K562 (cell line): ENCODE results near the gene CHURC1. TPM values are rescaled to one million over a fixed set of nuclear protein-coding genes. Genes with fewer than 3 reads are reported as not detected.

Experiments used
- ATAC-seq: fragments of 200-7000 bp; cut with Tn5 transposase; 3 replicates; pipeline ENCODE4 v1.9.1; 2020; ENCODE audit warnings: moderate library complexity
- BruUV-seq: library from RNA; stranded (reverse); fragments of 400-500 nt; replicated peaks from 2 replicates; lab custom pipeline; 2021; lab: Mats Ljungman, UMichigan
- CTCF ChIA-PET: fragments of 300-600 bp; formaldehyde crosslinking; extraction: SDS; loops from one replicate; lab custom pipeline; 2021; ENCODE audit warnings: low intra/inter-chr PET ratio; lab: Yijun Ruan, JAX
- POLR2A ChIA-PET: fragments of 300-600, 350-650 bp; sonication (Branson Sonifier 250); formaldehyde crosslinking; extraction: SDS; loops from one replicate; lab custom pipeline; 2021; ENCODE audit warnings: antibody characterized with exemption, inconsistent platforms; lab: Yijun Ruan, JAX
- DNase-seq, 4 experiments: peaks; one replicate each; pipeline versions ENCODE4 v3.0.0 to v3.0.0-alpha.2; 2011 to 2018; ENCODE audit warnings: low spot score in 3 of 4, mixed read lengths in 3 of 4; ENCODE audit errors: extremely low read depth in 1 of 4
- FAIRE-seq: peaks from 2 replicates; lab custom pipeline; 2011; peaks lifted over from hg19 to GRCh38; lab: Jason Lieb, UNC
- H2AFZ ChIP-seq: 2 replicates; pipeline ENCODE4 v1.6.0; 2011; ENCODE audit warnings: low read depth, low read length, control low read depth, inconsistent platforms
- H3K27ac ChIP-seq: fragments of 200-600 bp; 3 replicates; pipeline ENCODE4 v1.8.0; 2011; ENCODE audit warnings: low read depth, mild to moderate bottlenecking, control low read depth, inconsistent platforms, low read length, moderate library complexity, mixed read lengths; ENCODE audit errors: extremely low read depth
- H3K27me3 ChIP-seq, 2 experiments: fragments of 300-600 bp in 1 of 2; 2 replicates in 1 of 2; 3 replicates in 1 of 2; pipeline versions ENCODE4 v1.6.0 to v1.8.0; 2011; ENCODE audit warnings: inconsistent platforms in 2 of 2, low read length in 2 of 2, mild to moderate bottlenecking in 1 of 2, mixed read lengths in 1 of 2, moderate library complexity in 1 of 2; ENCODE audit not compliant: control insufficient read depth in 2 of 2, insufficient read depth in 2 of 2
- H3K36me3 ChIP-seq: fragments of 300-600 bp; 3 replicates; pipeline ENCODE4 v1.8.0; 2011; ENCODE audit warnings: mild to moderate bottlenecking, low read length, inconsistent platforms; ENCODE audit not compliant: control insufficient read depth, insufficient read depth
- H3K4me1 ChIP-seq, 2 experiments: fragments of 200-600 bp in 1 of 2; replicated peaks in 1 of 2; 2 replicates in 1 of 2; 3 replicates in 1 of 2; pipeline versions ENCODE4 v1.5.1 to v1.8.0; 2011; ENCODE audit warnings: inconsistent platforms in 2 of 2, low read length in 2 of 2, mild to moderate bottlenecking in 1 of 2, mixed read lengths in 1 of 2, moderate library complexity in 1 of 2; ENCODE audit not compliant: control insufficient read depth in 2 of 2, insufficient read depth in 2 of 2
- H3K4me2 ChIP-seq: 2 replicates; pipeline ENCODE4 v1.6.1; 2011; ENCODE audit warnings: low read length, control low read depth, inconsistent platforms, mixed read lengths; ENCODE audit not compliant: insufficient read depth
- H3K4me3 ChIP-seq: fragments of 200-600 bp; sonication (generic), shearing (Covaris generic); 2 replicates; pipeline ENCODE4 v1.5.1; 2016; ENCODE audit warnings: control low read depth, inconsistent platforms
- H3K79me2 ChIP-seq: fragments of 200-600 bp; 3 replicates; pipeline ENCODE4 v1.8.0; 2011; ENCODE audit warnings: low read length, inconsistent platforms; ENCODE audit not compliant: control insufficient read depth, insufficient read depth
- H3K9ac ChIP-seq, 2 experiments: 2 replicates each; pipeline versions ENCODE4 v1.6.0 to v1.6.1; 2011; ENCODE audit warnings: low read depth in 2 of 2, low read length in 2 of 2, control low read depth in 1 of 2, inconsistent platforms in 1 of 2, mild to moderate bottlenecking in 1 of 2, mixed read lengths in 1 of 2; ENCODE audit not compliant: insufficient read depth in 1 of 2
- H3K9me1 ChIP-seq: one replicate; pipeline ENCODE4 v1.6.0; 2011; ENCODE audit warnings: inconsistent platforms, mild to moderate bottlenecking, low read length, moderate library complexity; ENCODE audit not compliant: control insufficient read depth, insufficient read depth
- H3K9me3 ChIP-seq: replicated peaks from 2 replicates; pipeline ENCODE4 v1.5.1; 2011; ENCODE audit warnings: low read depth, low read length, inconsistent platforms; ENCODE audit not compliant: control insufficient read depth, insufficient read depth
- H4K20me1 ChIP-seq: replicated peaks from 2 replicates; pipeline ENCODE4 v1.6.1; 2011; ENCODE audit warnings: low read length, inconsistent platforms, mixed read lengths; ENCODE audit not compliant: control insufficient read depth, insufficient read depth
- POLR2H ChIP-seq: IDR thresholded peaks from 2 replicates; pipeline ENCODE4 v1.6.1; 2016; ENCODE audit warnings: missing genetic modification characterization, low read depth, mild to moderate bottlenecking, control low read depth, missing compliant biosample characterization, moderate library complexity
- WGBS: fragments of 100-300 bp; shearing (Covaris generic); methylation state at CpG from one replicate; pipeline ENCODE4 v1.1.6; 2016; ENCODE audit warnings: low coverage, mixed read lengths; ENCODE audit not compliant: insufficient coverage; ENCODE audit errors: missing lambda C conversion rate; 5-methylcytosine and 5-hydroxymethylcytosine counted together
- in situ Hi-C: fragments of 300-500 bp; cut with MboI; formaldehyde crosslinking; loops from 4 replicates; pipeline ENCODE4 v1.15.0; 2018; ENCODE audit warnings: inconsistent platforms, mixed read lengths
- intact Hi-C: fragments of 100-400 bp; cut with micrococcal nuclease; formaldehyde crosslinking; loops from 2 replicates; pipeline ENCODE4 v1.14.2; 2022
- polyA plus RNA-seq, 8 experiments: library from polyadenylated mRNA; depleted of rRNA in 4 of 8; stranded (reverse) in 5 of 8; unstranded in 3 of 8; fragments of >200 nt; fragmentation: Nextera tagmentation in 2 of 8; fragmentation: Illumina TruSeq in 1 of 8; extraction: Ambion mirVana in 2 of 8; extraction: Trizol in 1 of 8; gene quantifications; 2 replicates each; pipeline versions ENCODE4 v1.2.1 to v1.2.3, GENCODE V29; 2011 to 2014; ENCODE audit warnings: inconsistent platforms in 1 of 8, missing spikeins in 1 of 8
- total RNA-seq, 7 experiments: library from RNA; depleted of rRNA in 6 of 7; stranded (reverse); fragments of >200 nt in 6 of 7; fragmentation: Illumina TruSeq in 2 of 7; extraction: Trizol in 2 of 7; gene quantifications; 2 replicates each; pipeline versions ENCODE4 v1.2.1 to v1.2.3, GENCODE V29; 2011 to 2021; ENCODE audit warnings: low replicate concordance in 1 of 7
- TF ChIP-seq, protein P1 (sequence below): fragments of 450-650 bp; IDR thresholded peaks from 2 replicates; pipeline ENCODE4 v1.6.1; 2018; ENCODE audit not compliant: partially characterized antibody

The CHURC1 gene
- total and polyA plus RNA-seq, 9 of the 15 experiments (the other 6 are each of a cell fraction or from before 2014, with no cell fraction given) = 27.3 to 239 (median 45.6) TPM

DNA sequence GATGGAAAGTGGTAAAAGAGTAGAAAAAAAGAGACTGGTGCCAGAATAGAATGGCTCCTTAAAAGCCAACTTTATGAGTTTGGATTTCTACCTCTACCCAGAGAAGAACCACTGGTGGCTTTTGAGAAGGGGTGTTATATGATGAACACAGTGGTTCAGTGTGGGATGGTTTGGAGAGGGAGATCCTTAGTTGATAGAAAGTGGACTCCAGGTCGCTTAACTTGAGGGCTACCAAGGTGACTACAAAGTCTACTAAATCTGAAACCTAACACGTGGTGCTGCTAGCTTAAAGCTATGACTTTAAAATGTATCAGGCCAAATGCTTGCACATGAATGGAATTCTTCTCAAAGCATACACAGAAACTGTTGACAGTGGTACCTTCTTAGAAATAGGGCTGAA, 42.9 kb upstream of the CHURC1 start:
- Histone ChIP-seq H3K4me1 (peaks cover 6 to 13% of the 10 kb centered on the region in 2 experiments; a peak in 4 of 5 replicates), H3K27ac (no peak overlapping the region), H3K36me3 (peaks cover 20% of the 10 kb centered on the region), H3K4me2 (no peak overlapping the region), H3K27me3 (no peaks in the 10 kb centered on the region), H4K20me1 (no peaks in the 10 kb centered on the region), H3K9me3 (no peaks in the 10 kb centered on the region), H3K4me3 (no peak overlapping the region), H3K9me1 (no peaks in the 10 kb centered on the region), H3K9ac (no peak overlapping the region), H2AFZ (no peak overlapping the region), H3K79me2 (peaks cover 90% of the 10 kb centered on the region)
- DNase-seq (no peak), ATAC-seq (no peak), FAIRE-seq (no peak)
- CTCF ChIA-PET = no interaction called here
- POLR2A ChIA-PET = interaction anchor here (1.0 kb wide), 1 partner anchor 20 kb away, joined by 4 read pairs; no protein-coding TSS in a partner anchor
- in situ Hi-C loops (no loop called here), intact Hi-C loops (no loop called here)
- TF ChIP-seq, protein P1, sequence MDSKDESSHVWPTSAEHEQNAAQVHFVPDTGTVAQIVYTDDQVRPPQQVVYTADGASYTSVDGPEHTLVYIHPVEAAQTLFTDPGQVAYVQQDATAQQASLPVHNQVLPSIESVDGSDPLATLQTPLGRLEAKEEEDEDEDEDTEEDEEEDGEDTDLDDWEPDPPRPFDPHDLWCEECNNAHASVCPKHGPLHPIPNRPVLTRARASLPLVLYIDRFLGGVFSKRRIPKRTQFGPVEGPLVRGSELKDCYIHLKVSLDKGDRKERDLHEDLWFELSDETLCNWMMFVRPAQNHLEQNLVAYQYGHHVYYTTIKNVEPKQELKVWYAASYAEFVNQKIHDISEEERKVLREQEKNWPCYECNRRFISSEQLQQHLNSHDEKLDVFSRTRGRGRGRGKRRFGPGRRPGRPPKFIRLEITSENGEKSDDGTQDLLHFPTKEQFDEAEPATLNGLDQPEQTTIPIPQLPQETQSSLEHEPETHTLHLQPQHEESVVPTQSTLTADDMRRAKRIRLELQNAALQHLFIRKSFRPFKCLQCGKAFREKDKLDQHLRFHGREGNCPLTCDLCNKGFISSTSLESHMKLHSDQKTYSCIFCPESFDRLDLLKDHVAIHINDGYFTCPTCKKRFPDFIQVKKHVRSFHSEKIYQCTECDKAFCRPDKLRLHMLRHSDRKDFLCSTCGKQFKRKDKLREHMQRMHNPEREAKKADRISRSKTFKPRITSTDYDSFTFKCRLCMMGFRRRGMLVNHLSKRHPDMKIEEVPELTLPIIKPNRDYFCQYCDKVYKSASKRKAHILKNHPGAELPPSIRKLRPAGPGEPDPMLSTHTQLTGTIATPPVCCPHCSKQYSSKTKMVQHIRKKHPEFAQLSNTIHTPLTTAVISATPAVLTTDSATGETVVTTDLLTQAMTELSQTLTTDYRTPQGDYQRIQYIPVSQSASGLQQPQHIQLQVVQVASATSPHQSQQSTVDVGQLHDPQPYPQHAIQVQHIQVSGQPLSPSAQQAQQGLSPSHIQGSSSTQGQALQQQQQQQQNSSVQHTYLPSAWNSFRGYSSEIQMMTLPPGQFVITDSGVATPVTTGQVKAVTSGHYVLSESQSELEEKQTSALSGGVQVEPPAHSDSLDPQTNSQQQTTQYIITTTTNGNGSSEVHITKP = peak; percentile 27
- no peak for TF ChIP-seq POLR2H (tag)
- no TSS peak for BruUV-seq
- 28% methylated on average over 2 of the region's 2 CpGs for WGBS
